CD4-positive, alpha-beta T cell treated with Interleukin-1 beta for 1 hour (primary cell): ENCODE measurements around the gene PALM3.

Experiments used
- DNase-seq, 2 donors: peaks; one replicate each; pipeline ENCODE4 v3.0.0-alpha.2; 2020 to 2022

PALM3 gene

GRCh38 chr19:14061751-14062557 lies at the start of gene PALM3:
PALM3 (minus strand) TSS chr19:14062076; CDS start chr19:14061980, 96 bp downstream.
- DNase-seq = no peak

DNA sequence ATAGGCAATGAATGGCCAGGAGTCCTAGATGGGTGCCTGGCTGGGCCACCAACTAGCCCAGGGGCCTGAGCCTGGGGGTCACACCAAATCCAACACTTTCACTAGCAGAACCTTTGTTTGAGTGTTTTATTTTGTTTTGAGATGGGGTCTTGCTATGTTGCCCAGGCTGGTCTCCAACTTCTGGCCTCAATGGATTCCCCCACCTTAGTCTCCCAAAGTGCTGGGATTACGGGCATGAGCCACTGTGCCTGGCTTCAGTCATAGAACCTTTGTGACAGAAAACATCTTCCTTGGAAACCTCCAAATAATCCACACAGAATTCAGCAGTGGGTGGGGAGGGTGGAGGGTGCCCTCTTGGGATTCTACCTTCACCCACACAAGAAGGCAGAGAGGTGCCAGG lies 49.6 kb upstream of the PALM3 start:
- DNase-seq = no peak

GRCh38 chr19:14110650-14111049 lies 48.8 kb upstream of the PALM3 start:
- no peak for DNase-seq

GRCh38 chr19:14107581-14108461 lies 45.9 kb upstream of the PALM3 start:
- no peak for DNase-seq

GRCh38 chr19:14106840-14107239 lies 45.0 kb upstream of the PALM3 start:
- no peak for DNase-seq

- no peak for DNase-seq
Measured at GRCh38 chr19:14105680-14106079, 43.8 kb upstream of the PALM3 start.

DNA sequence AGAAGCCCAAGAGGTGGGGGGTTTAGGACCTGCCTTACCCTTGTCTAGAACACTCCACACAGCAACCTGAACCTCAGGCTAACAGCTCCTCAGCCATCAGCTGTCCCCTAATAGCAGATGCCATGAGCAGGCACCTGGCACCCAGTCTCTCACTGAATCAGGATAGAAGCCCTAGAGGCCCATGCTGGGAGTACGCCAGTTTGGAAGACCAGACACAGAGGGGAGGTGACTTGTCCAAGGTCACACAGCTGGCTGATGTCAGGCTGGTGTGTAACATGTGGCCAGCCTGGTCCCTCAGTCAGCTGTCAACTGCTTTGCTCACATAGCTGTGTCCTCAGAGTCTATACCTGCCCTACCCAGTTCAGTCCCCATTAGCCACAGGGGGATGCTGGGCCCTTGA lies 41.4 kb upstream of the PALM3 start:
- DNase-seq = no peak

- no peak for DNase-seq
Measured at GRCh38 chr19:14102756-14103155, 40.9 kb upstream of the PALM3 start.

- DNase-seq = no peak
Measured at GRCh38 chr19:14102102-14102696, 40.3 kb upstream of the PALM3 start.

DNA sequence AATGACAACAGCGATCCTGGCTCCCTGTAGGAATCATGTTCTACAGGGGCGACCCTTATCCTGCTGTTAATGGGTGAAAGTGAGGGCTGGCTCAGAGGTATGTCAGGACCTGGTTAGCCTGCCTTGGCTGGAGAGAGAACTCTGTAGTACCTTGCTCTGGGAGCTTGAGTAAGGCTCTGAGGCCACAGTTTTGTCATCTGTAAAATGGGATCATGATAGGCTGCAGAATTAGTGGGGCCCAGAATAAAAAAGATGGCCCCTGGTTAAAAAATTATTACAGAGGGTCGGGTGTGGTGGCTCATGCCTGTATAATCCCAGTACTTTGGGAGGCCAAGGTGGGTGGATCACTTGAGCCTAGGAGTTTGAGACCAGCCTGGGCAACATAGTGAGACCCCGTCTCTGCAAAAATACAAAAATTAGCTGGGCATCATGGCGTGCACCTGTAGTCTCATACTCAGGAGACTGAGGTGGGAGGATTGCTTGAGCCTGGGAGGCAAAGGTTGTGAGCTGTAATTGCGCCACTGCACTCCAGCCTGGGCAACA lies 39.2 kb upstream of the PALM3 start:
- no peak for DNase-seq

DNA sequence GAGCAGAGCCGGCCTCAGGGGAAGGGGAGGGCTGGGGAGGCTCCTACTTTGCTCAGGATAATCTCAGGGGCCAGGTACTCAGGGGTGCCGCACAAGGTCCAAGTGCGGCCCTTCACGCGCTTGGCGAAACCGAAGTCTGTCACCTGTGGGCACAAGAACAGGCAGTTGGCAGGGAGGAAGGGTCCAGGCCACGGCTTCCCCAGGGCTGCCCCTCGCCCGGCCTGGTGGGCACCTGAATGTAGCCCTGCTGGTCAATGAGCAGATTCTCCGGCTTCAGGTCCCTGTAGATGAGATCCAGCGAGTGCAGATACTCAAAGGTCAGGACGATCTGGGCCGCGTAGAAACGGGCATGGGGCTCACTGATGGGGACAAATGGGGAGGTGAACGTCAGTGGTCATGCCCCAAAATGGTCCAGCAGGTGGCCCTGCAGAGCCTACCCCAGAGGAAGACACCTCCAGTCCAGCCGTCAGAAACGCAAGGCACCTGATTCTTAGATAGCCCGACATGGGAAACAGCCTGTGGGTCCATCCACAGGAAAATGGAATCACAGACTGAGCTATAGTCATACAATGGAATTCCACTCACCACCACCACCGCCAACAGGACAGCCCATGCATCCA lies 35.8 kb upstream of the PALM3 start:
- DNase-seq = no peak

GRCh38 chr19:14096272-14096992 lies 34.6 kb upstream of the PALM3 start:
- DNase-seq = no peak

- DNase-seq = no peak
Measured at GRCh38 chr19:14094854-14095253, 33.0 kb upstream of the PALM3 start.

DNA sequence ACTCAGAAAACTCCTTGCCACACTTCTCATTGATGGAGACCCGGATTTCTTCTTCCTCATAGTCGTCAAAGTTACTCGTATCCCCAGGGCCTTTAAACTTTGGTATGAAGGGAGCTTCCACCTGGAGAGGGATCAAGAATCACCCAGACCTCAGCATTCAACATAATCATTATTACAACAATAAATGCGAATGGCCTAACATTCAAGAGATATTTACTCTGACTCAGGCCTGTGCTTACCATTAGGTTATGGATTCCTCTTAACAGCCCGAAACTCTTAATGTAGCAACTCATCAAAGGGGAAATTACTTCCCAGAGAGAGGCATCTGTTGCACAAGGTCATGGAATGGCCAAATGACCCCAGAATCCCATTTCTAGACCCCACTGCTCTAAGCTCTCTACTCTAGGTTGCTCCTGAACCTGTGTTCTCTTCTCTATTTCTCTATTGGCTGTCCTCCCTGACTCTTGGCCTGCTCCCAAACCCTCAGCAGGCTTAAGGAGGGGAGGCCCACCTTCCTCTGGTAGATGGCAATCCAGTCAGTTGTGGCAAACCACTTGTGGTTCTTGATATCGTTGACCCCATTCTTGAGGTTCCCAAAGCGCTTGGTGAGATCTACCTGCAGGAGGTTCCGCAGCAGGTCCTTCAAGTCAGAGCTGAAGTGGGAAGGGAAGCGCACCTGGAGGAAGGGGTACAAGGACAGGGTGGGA lies 31.4 kb upstream of the PALM3 start:
- no peak for DNase-seq

DNA sequence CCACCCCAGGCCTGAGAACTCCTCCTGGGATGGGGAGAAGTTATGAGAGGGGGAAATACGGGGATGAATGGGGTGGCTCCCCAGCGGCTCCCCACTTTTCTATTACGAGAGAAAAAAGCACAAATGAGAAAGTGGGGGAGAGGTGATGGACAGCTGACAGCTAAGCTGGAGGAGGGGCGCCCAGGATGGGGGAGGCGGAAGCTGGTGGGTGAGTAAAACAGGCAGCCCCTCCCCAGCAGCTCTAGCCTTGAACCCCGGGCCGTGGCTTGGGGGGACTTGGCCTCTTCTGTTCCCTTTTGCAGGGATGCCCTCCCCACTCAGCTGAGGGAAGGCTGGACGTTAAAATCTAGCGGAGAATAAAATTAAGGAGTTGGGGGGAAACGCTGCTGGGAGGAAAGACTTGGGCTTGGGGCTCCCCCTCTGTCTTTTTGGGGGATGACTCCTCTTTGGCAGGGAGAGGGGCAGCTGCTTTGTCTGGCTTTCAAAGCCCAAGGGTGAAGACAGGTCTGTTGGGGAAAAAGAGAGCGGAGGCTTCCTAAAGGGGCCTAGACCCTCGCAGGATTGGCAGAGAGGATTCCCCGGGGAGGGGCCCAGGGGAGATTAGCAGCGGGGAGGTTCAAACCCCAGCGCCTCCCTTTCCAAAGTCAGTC lies 30.1 kb upstream of the PALM3 start:
- DNase-seq = peak in 1 of 2 donors; percentile 55

GRCh38 chr19:14091081-14091812 lies 29.4 kb upstream of the PALM3 start:
- DNase-seq = peak; percentile 63 to 71

DNA sequence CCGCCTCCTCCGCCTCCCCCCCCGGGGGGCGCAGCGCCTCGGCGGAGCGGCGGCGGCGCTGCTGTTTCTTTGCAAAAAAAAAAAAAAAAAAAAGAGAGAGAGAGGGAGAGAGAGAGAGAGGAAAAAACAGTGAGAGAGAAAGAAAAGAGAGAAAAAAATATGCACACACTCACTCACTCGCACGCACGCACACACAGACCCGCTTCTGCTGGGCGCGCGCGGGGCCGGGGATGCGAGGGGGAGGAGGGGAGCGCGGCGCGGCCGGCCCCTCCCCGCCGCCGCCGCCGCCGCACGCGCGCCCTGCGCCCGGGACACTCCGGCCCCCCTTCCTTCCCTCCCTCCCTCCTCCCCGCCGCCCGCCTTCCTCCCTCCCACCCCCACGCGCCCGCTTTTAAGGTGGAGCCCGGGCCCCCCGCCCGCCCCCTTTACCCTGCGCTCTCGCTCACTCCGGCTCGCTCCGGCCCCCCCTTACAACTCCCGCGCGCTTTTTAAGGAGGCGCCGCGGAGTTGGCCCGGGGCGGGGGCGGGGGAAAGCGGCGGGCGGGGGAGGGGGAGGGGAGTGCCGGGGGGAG lies 28.7 kb upstream of the PALM3 start, which contains the start of gene SAMD1:
TSS of gene SAMD1 (minus strand) at position 243 of the 572 bp plus-strand sequence.
- DNase-seq = peak; percentile 89

DNA sequence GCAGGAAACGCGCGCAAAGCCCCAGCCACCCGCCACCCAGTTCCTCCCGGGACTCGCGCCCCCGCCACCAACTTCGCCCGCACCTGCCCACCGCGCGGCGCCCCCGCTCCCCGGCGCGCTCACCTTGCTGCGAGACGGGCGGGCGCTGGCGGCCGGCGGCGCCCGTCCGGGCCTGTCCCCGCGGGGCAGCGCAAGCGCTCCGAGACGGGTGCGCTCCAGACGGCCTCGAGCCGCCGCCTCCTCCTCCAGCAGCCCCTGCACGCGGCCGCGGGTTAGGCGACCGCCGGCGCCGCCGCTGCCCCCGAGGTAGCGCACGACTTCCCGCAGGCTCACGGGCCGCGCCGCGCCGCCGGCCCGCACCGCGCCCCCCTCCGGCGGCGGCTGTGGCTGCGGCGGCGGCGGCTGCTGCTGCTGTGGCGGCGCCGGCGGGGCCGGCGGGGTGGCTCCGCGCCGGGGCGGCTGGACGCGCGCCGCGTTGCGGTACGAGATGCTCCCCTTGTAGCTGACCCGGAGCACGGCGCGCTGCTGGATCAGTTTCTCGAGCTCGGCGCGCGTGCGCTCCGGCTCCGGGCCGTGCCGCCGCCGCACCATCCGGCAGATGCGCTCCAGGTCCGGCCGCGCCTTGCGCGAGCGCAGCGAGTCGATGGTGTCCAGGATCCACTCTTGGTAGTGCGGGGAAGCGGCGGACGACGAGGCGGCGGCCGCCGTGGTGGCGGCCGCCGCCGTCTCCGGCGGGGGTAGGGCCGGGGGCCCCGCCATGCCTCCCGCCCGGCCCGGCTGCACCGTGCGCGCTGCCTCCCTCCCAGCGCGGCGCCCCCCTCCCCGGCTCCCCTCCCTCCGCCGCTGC lies 28.0 kb upstream of the PALM3 start:
- DNase-seq = peak; percentile 44 to 48

DNA sequence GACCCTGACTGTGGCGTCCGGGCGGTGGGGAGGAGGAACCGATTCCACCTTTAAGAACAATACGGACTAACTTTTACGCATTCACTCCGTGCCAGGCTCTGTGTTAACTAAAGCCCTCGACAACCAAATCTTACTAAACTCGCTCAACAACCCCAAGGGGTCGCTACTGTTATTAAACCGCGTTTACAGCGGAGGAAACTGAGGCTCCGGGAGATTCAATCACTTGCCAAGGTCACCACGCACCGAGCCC lies 27.5 kb upstream of the PALM3 start:
- DNase-seq = peak in 1 of 2 donors; percentile 26
